Common myeloid progenitor, CD34-positive (primary cell): ENCODE data around the gene TMEM198.
A peak's percentile ranks its signal among the peaks of the same experiment; 100 is the strongest.

Source experiments
- CTCF ChIA-PET: fragments of 350-600 bp; sonication (Branson Sonifier 250); formaldehyde crosslinking; loops from one replicate; lab custom pipeline; 2021; ENCODE audit warnings: antibody characterized with exemption; lab: Charles Lee
- POLR2A ChIA-PET: fragments of 350-600 bp; sonication (Branson Sonifier 250); formaldehyde crosslinking; loops from one replicate; lab custom pipeline; 2021; ENCODE audit warnings: antibody characterized with exemption; lab: Charles Lee
- DNase-seq, 3 donors: peaks; one replicate each; pipeline versions ENCODE4 v3.0.0 to v3.0.0-alpha.2; 2013
- H3K27ac ChIP-seq, 2 experiments: 1 replicate in 1 of 2; 2 replicates in 1 of 2; pipeline ENCODE4 v1.7.0; 2013; ENCODE audit warnings: inconsistent platforms in 2 of 2, low read length in 2 of 2, mild to moderate bottlenecking in 2 of 2, low read depth in 1 of 2, moderate library complexity in 1 of 2; ENCODE audit not compliant: severe bottlenecking in 2 of 2, insufficient read depth in 1 of 2, poor library complexity in 1 of 2
- H3K27me3 ChIP-seq, 5 experiments: replicated peaks in 2 of 5; 1 replicate in 3 of 5; 2 replicates in 2 of 5; pipeline versions ENCODE4 v1.6.1 to v1.7.0; 2013; ENCODE audit warnings: low read length in 4 of 5, mild to moderate bottlenecking in 2 of 5, moderate library complexity in 2 of 5, inconsistent platforms in 1 of 5; ENCODE audit not compliant: insufficient read depth in 5 of 5, control insufficient read depth in 4 of 5
- H3K36me3 ChIP-seq, 4 experiments: 1 replicate in 2 of 4; 2 replicates in 2 of 4; pipeline versions ENCODE4 v1.6.1 to v1.7.0; 2013; ENCODE audit warnings: low read length in 3 of 4, control low read depth in 1 of 4, mild to moderate bottlenecking in 1 of 4; ENCODE audit not compliant: control insufficient read depth in 4 of 4, insufficient read depth in 4 of 4
- H3K4me1 ChIP-seq, 4 experiments: 1 replicate in 3 of 4; 2 replicates in 1 of 4; pipeline versions ENCODE4 v1.6.1 to v1.7.1; 2013; ENCODE audit warnings: low read length in 3 of 4, mild to moderate bottlenecking in 3 of 4, control low read depth in 1 of 4, inconsistent platforms in 1 of 4, moderate library complexity in 1 of 4; ENCODE audit not compliant: control insufficient read depth in 4 of 4, insufficient read depth in 4 of 4; ENCODE audit errors: control extremely low read depth in 1 of 4
- H3K4me3 ChIP-seq, 7 experiments: 1 replicate in 4 of 7; 2 replicates in 3 of 7; pipeline versions ENCODE4 v1.5.1 to v1.7.0; 2013; ENCODE audit warnings: mild to moderate bottlenecking in 7 of 7, low read length in 6 of 7, moderate library complexity in 6 of 7, inconsistent platforms in 2 of 7, low read depth in 2 of 7, control low read depth in 1 of 7; ENCODE audit not compliant: insufficient read depth in 4 of 7, control insufficient read depth in 1 of 7; ENCODE audit errors: extremely low read depth in 1 of 7
- H3K9me3 ChIP-seq, 5 experiments: 1 replicate in 4 of 5; 2 replicates in 1 of 5; pipeline versions ENCODE4 v1.6.1 to v1.7.1; 2013; ENCODE audit warnings: low read length in 4 of 5, mild to moderate bottlenecking in 2 of 5, inconsistent platforms in 1 of 5, low read depth in 1 of 5, moderate library complexity in 1 of 5; ENCODE audit not compliant: control insufficient read depth in 4 of 5, insufficient read depth in 2 of 5; ENCODE audit errors: control extremely low read depth in 1 of 5
- WGBS: methylation state at CpG from one replicate; pipeline ENCODE4 v1.1.5; 2013; ENCODE audit not compliant: insufficient coverage; 5-methylcytosine and 5-hydroxymethylcytosine counted together

Gene TMEM198

GRCh38 chr2:219567131-219567530 lies 23.3 kb downstream of the TMEM198 start:
- Histone ChIP-seq H3K27me3 (no peaks in the 10 kb centered on the region), H3K9me3 (no peaks in the 10 kb centered on the region), H3K36me3 (peaks cover 0 to 42% (median 26%) of the 10 kb centered on the region in 4 experiments), H3K27ac (no peak overlapping the region), H3K4me3 (no peak overlapping the region), H3K4me1 (peaks cover 0 to 16% (median 15%) of the 10 kb centered on the region in 4 experiments)
- CTCF ChIA-PET, result interaction anchor here (1.2 to 14.3 kb wide), 4 partner anchors 11 to 76 kb away, joined by 3 to 117 read pairs (median 3); partner anchors contain the start of genes CHPF and TMEM198
- POLR2A ChIA-PET, result no interaction called here
- WGBS, result 99% methylated on average over 18 of the region's 18 CpGs
- no peak for DNase-seq

- Histone ChIP-seq H3K4me3 (no peak overlapping the region), H3K4me1 (peaks cover 0 to 17% (median 15%) of the 10 kb centered on the region in 4 experiments), H3K36me3 (peaks cover 0 to 40% (median 24%) of the 10 kb centered on the region in 4 experiments), H3K27ac (no peak overlapping the region), H3K9me3 (no peaks in the 10 kb centered on the region), H3K27me3 (no peaks in the 10 kb centered on the region)
- ChIA-PET POLR2A (no interaction called here), CTCF (interaction anchor here (1.2 to 14.3 kb wide), 5 partner anchors 8 to 75 kb away, joined by 3 to 117 read pairs (median 3); partner anchors contain the start of genes CHPF and TMEM198)
- WGBS, result 96% methylated on average over 32 of the region's 35 CpGs
- DNase-seq, result no peak
Measured at GRCh38 chr2:219567791-219568361, 24.0 kb downstream of the TMEM198 start.

GRCh38 chr2:219569041-219569440 lies 25.2 kb downstream of the TMEM198 start:
- Histone ChIP-seq H3K9me3 (no peaks in the 10 kb centered on the region), H3K36me3 (peaks cover 0 to 32% (median 19%) of the 10 kb centered on the region in 4 experiments), H3K4me1 (peaks cover 0 to 17% (median 15%) of the 10 kb centered on the region in 4 experiments), H3K4me3 (no peak overlapping the region), H3K27ac (no peak overlapping the region), H3K27me3 (no peaks in the 10 kb centered on the region)
- CTCF ChIA-PET, result interaction anchor here (1.9 kb wide), 1 partner anchor 9 kb away, joined by 6 read pairs; no protein-coding TSS in a partner anchor
- no peak for DNase-seq
- POLR2A ChIA-PET, result no interaction called here
- WGBS, result 100% methylated on average over 3 of the region's 6 CpGs

- Histone ChIP-seq H3K9me3 (no peaks in the 10 kb centered on the region), H3K36me3 (peaks cover 0 to 28% (median 19%) of the 10 kb centered on the region in 4 experiments), H3K4me3 (no peak overlapping the region), H3K4me1 (peaks cover 0 to 17% (median 15%) of the 10 kb centered on the region in 4 experiments), H3K27me3 (no peaks in the 10 kb centered on the region), H3K27ac (no peak overlapping the region)
- POLR2A ChIA-PET, result no interaction called here
- 100% methylated on average over 2 of the region's 6 CpGs for WGBS
- DNase-seq, result no peak
- CTCF ChIA-PET, result interaction anchor here (1.9 kb wide), 1 partner anchor 10 kb away, joined by 6 read pairs; no protein-coding TSS in a partner anchor
Measured at GRCh38 chr2:219569635-219570034, 25.8 kb downstream of the TMEM198 start.

- Histone ChIP-seq H3K4me1 (peaks cover 0 to 17% (median 15%) of the 10 kb centered on the region in 4 experiments), H3K36me3 (peaks cover 0 to 28% (median 16%) of the 10 kb centered on the region in 4 experiments), H3K27ac (no peak overlapping the region), H3K4me3 (peak overlapping the region; percentile 53 to 86 (median 69)), H3K27me3 (no peaks in the 10 kb centered on the region), H3K9me3 (no peaks in the 10 kb centered on the region)
- POLR2A ChIA-PET, result interaction anchor here (0.8 to 1.6 kb wide), 4 partner anchors 10 to 27 kb away, joined by 3 to 6 read pairs (median 3); partner anchors contain the start of gene STK11IP
- 28% methylated on average over 68 of the region's 95 CpGs for WGBS
- CTCF ChIA-PET, result interaction anchor here (0.9 to 2.2 kb wide), 8 partner anchors 10 to 73 kb away, joined by 3 to 18 read pairs (median 8); no protein-coding TSS in a partner anchor
- DNase-seq, result peak in 2 of 3 donors; percentile 21 to 40
Measured at GRCh38 chr2:219570194-219570923, 26.5 kb downstream of the TMEM198 start.

GRCh38 chr2:219570924-219571310 lies 27.1 kb downstream of the TMEM198 start:
- peak in 2 of 3 donors; percentile 33 to 52 for DNase-seq
- POLR2A ChIA-PET, result interaction anchor here (0.8 to 1.6 kb wide), 4 partner anchors 11 to 27 kb away, joined by 3 to 6 read pairs (median 3); partner anchors contain the start of gene STK11IP

More at GRCh38 chr2:219570924-219571310, 27.1 kb downstream of the TMEM198 start:
- no peaks in the 10 kb centered on the region for H3K9me3 ChIP-seq
- H3K27me3 ChIP-seq, result no peaks in the 10 kb centered on the region
- peaks cover 0 to 22% (median 15%) of the 10 kb centered on the region in 4 experiments for H3K36me3 ChIP-seq
- peak overlapping the region; percentile 53 to 86 (median 69) for H3K4me3 ChIP-seq
- H3K27ac ChIP-seq, result peak overlapping the region in 1 of 2 experiments; percentile 25
- CTCF ChIA-PET, result interaction anchor here (0.9 to 2.2 kb wide), 9 partner anchors 10 to 73 kb away, joined by 3 to 18 read pairs (median 8); partner anchors contain the start of genes CHPF and TMEM198
- peaks cover 0 to 17% (median 15%) of the 10 kb centered on the region in 4 experiments for H3K4me1 ChIP-seq
- 0% methylated on average over 28 of the region's 55 CpGs for WGBS
